Stimulated activated CD4-positive, alpha-beta T cell treated with anti-CD3 and anti-CD28 coated beads, Interleukin-15, amount 100 ng/mL, for 24 hours (primary cell): ENCODE results near the gene RGS7BP.
A peak's percentile ranks its signal among the peaks of the same experiment; 100 is the strongest.

Experiments
- DNase-seq: peaks from one replicate; pipeline ENCODE4 v3.0.0-alpha.2; 2020

Gene RGS7BP

GRCh38 chr5:64566310-64566916 is 60.6 kb downstream of the RGS7BP start:
- DNase-seq = no peak

- DNase-seq = no peak
Measured at GRCh38 chr5:64569858-64570257, 64.0 kb downstream of the RGS7BP start.

- no peak for DNase-seq
Measured at GRCh38 chr5:64570395-64570996, 64.7 kb downstream of the RGS7BP start.

- DNase-seq = no peak
Measured at GRCh38 chr5:64575561-64575960, 69.7 kb downstream of the RGS7BP start.

- no peak for DNase-seq
Measured at GRCh38 chr5:64576250-64576649, 70.4 kb downstream of the RGS7BP start.

- no peak for DNase-seq
Measured at GRCh38 chr5:64585646-64586045, 79.8 kb downstream of the RGS7BP start.

GRCh38 chr5:64587370-64587769 is 81.6 kb downstream of the RGS7BP start:
- no peak for DNase-seq

- DNase-seq = no peak
Measured at GRCh38 chr5:64592730-64593341, 87.0 kb downstream of the RGS7BP start.

GRCh38 chr5:64594025-64594424 is 88.2 kb downstream of the RGS7BP start:
- DNase-seq = no peak

- DNase-seq = no peak
Measured at GRCh38 chr5:64594601-64595000, 88.8 kb downstream of the RGS7BP start.

GRCh38 chr5:64595031-64595855 is 89.4 kb downstream of the RGS7BP start:
- no peak for DNase-seq

- no peak for DNase-seq
Measured at GRCh38 chr5:64599226-64599625, 93.4 kb downstream of the RGS7BP start.

- DNase-seq = no peak
Measured at GRCh38 chr5:64603676-64604075, 97.9 kb downstream of the RGS7BP start.

- no peak for DNase-seq
Measured at GRCh38 chr5:64606926-64607325, 101.1 kb downstream of the RGS7BP start.

- DNase-seq = peak; percentile 13
Measured at GRCh38 chr5:64612344-64612961, 106.6 kb downstream of the RGS7BP start.

- no peak for DNase-seq
Measured at GRCh38 chr5:64615895-64616294, 110.1 kb downstream of the RGS7BP start.

- no peak for DNase-seq
Measured at GRCh38 chr5:64619609-64620008, 113.8 kb downstream of the RGS7BP start.

- no peak for DNase-seq
Measured at GRCh38 chr5:64622991-64623390, 117.2 kb downstream of the RGS7BP start.

GRCh38 chr5:64625678-64626077 is 119.9 kb downstream of the RGS7BP start:
- no peak for DNase-seq

GRCh38 chr5:64628901-64629300 is 123.1 kb downstream of the RGS7BP start:
- DNase-seq = no peak

GRCh38 chr5:64629841-64630240 is 124.0 kb downstream of the RGS7BP start:
- DNase-seq = no peak

- DNase-seq = no peak
Measured at GRCh38 chr5:64632251-64632650, 126.4 kb downstream of the RGS7BP start.

- DNase-seq = no peak
Measured at GRCh38 chr5:64634997-64635686, 129.3 kb downstream of the RGS7BP start.
